ENCODE results near the gene SLC16A5. TPM values are rescaled to one million over a fixed set of nuclear protein-coding genes. Genes with fewer than 3 reads are reported as not detected.

The SLC16A5 gene
- polyA plus RNA-seq, 1 donor from 2014 or later: not detected

DNA sequence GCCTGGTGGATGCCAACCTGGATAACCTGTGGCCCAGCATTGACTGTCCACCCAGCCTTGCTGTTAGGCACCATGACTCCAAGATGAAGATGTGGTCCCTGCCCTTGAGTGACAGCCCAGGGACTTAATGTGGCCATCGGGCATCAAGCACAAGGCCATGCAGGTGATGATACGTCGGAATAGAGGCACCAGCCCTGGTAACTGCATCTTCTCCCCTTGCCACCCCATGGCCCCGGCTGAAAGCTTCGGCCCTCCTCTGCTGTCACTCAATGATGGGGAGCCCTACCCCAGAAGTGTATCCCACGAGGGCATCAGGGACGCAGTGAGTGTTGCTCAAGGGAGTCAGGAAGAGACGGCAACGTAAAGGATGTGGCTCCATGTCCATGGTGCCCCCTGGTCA, 41.8 kb downstream of the SLC16A5 start:
- Histone ChIP-seq H3K4me2 (ENCODE audit: low read length) (no peak overlapping the region), H4K20me1 (ENCODE audit: insufficient read depth) (peaks cover under 1% of the 10 kb centered on the region), H3F3A (ENCODE audit: insufficient read depth, low read length, poor library complexity, severe bottlenecking) (no peaks in the 10 kb centered on the region), H3K36me3 (ENCODE audit: insufficient read depth, low read length) (no peaks in the 10 kb centered on the region), H3K79me2 (replicated peaks; ENCODE audit: insufficient read depth, low read length) (no peaks in the 10 kb centered on the region), H3K27me3 (ENCODE audit: insufficient read depth, low read depth, low read length) (no peaks in the 10 kb centered on the region), H3K9me3 (ENCODE audit: low read length) (no peaks in the 10 kb centered on the region), H3K4me3 (ENCODE audit: low read length) (no peak overlapping the region), H3K9ac (ENCODE audit: low read length) (no peak overlapping the region), H3K27ac (ENCODE audit: low read length) (no peak overlapping the region), H2AFZ (ENCODE audit: low read depth, low read length) (no peak overlapping the region), H3K9me2 (ENCODE audit: insufficient read depth, low read length) (no peaks in the 10 kb centered on the region)
- TF ChIP-seq POLR2AphosphoS5 (IDR thresholded peaks at IDR 0.05) (no peak), RAD21 (conservative IDR thresholded peaks at IDR 0.05) (no peak), EZH2 (IDR thresholded peaks at IDR 0.05; ENCODE audit: borderline replicate concordance, insufficient read depth, low read length, poor library complexity, severe bottlenecking) (no peak), MXI1 (conservative IDR thresholded peaks at IDR 0.05; ENCODE audit: poor library complexity, severe bottlenecking) (no peak), TAF1 (IDR thresholded peaks at IDR 0.05; ENCODE audit: low read depth) (no peak), SMC3 (conservative IDR thresholded peaks at IDR 0.05; ENCODE audit: poor library complexity) (no peak), EP300 (conservative IDR thresholded peaks at IDR 0.05; ENCODE audit: poor library complexity, severe bottlenecking) (no peak)
- TF ChIP-seq, protein P1, sequence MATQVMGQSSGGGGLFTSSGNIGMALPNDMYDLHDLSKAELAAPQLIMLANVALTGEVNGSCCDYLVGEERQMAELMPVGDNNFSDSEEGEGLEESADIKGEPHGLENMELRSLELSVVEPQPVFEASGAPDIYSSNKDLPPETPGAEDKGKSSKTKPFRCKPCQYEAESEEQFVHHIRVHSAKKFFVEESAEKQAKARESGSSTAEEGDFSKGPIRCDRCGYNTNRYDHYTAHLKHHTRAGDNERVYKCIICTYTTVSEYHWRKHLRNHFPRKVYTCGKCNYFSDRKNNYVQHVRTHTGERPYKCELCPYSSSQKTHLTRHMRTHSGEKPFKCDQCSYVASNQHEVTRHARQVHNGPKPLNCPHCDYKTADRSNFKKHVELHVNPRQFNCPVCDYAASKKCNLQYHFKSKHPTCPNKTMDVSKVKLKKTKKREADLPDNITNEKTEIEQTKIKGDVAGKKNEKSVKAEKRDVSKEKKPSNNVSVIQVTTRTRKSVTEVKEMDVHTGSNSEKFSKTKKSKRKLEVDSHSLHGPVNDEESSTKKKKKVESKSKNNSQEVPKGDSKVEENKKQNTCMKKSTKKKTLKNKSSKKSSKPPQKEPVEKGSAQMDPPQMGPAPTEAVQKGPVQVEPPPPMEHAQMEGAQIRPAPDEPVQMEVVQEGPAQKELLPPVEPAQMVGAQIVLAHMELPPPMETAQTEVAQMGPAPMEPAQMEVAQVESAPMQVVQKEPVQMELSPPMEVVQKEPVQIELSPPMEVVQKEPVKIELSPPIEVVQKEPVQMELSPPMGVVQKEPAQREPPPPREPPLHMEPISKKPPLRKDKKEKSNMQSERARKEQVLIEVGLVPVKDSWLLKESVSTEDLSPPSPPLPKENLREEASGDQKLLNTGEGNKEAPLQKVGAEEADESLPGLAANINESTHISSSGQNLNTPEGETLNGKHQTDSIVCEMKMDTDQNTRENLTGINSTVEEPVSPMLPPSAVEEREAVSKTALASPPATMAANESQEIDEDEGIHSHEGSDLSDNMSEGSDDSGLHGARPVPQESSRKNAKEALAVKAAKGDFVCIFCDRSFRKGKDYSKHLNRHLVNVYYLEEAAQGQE (IDR thresholded peaks at IDR 0.05; ENCODE audit: borderline replicate concordance): no peak
- TF ChIP-seq, protein P2, sequence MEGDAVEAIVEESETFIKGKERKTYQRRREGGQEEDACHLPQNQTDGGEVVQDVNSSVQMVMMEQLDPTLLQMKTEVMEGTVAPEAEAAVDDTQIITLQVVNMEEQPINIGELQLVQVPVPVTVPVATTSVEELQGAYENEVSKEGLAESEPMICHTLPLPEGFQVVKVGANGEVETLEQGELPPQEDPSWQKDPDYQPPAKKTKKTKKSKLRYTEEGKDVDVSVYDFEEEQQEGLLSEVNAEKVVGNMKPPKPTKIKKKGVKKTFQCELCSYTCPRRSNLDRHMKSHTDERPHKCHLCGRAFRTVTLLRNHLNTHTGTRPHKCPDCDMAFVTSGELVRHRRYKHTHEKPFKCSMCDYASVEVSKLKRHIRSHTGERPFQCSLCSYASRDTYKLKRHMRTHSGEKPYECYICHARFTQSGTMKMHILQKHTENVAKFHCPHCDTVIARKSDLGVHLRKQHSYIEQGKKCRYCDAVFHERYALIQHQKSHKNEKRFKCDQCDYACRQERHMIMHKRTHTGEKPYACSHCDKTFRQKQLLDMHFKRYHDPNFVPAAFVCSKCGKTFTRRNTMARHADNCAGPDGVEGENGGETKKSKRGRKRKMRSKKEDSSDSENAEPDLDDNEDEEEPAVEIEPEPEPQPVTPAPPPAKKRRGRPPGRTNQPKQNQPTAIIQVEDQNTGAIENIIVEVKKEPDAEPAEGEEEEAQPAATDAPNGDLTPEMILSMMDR (IDR thresholded peaks at IDR 0.05; ENCODE audit: poor library complexity, severe bottlenecking): no peak

DNA sequence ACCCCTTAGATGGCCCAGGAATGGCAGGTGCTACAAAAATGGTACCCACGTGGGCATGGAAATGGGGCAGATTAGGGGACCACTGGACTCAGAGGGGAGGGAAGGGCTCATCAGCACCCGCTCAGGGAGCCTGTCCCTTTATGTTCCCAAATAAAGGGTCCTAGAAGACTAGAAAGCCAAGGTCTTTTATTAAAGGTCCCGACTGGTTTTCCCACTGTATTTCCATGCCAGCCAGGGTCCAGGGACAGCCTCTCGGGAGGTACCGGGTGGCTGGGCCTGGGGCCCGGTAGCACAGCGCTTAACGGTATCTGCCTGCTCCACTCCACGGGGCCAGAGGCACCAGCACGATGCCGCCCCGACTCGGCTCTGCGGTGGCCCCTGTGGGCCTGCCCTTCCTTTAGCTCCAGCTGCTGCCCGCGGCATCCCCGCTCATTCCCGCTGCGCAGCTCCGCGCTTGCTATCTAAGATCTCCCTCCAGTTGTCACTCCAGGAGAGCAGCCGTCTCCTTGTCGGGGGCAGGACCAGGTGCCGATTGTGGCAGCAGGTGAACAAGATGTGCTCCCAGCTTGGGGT, 42.4 kb downstream of the SLC16A5 start:
- peak overlapping the region; percentile 78 for H3K4me2 ChIP-seq (ENCODE audit: low read length)
- no peaks in the 10 kb centered on the region for H3K79me2 ChIP-seq (replicated peaks; ENCODE audit: insufficient read depth, low read length)
- peaks cover 6% of the 10 kb centered on the region for H4K20me1 ChIP-seq (ENCODE audit: insufficient read depth)
- peak overlapping the region; percentile 78 for H3K9ac ChIP-seq (ENCODE audit: low read length)
- H3K27ac ChIP-seq (ENCODE audit: low read length): peak overlapping the region; percentile 74
- no peaks in the 10 kb centered on the region for H3K36me3 ChIP-seq (ENCODE audit: insufficient read depth, low read length)
- no peak overlapping the region for H2AFZ ChIP-seq (ENCODE audit: low read depth, low read length)
- peak overlapping the region; percentile 86 for H3K4me3 ChIP-seq (ENCODE audit: low read length)
- no peaks in the 10 kb centered on the region for H3K9me2 ChIP-seq (ENCODE audit: insufficient read depth, low read length)
- no peaks in the 10 kb centered on the region for H3K27me3 ChIP-seq (ENCODE audit: insufficient read depth, low read depth, low read length)
- no peaks in the 10 kb centered on the region for H3K9me3 ChIP-seq (ENCODE audit: low read length)
- TF ChIP-seq TAF1 (IDR thresholded peaks at IDR 0.05; ENCODE audit: low read depth): no peak
- TF ChIP-seq, protein P2 (IDR thresholded peaks at IDR 0.05; ENCODE audit: poor library complexity, severe bottlenecking): no peak
- no peak for TF ChIP-seq SMC3 (conservative IDR thresholded peaks at IDR 0.05; ENCODE audit: poor library complexity)
- TF ChIP-seq MXI1 (conservative IDR thresholded peaks at IDR 0.05; ENCODE audit: poor library complexity, severe bottlenecking): no peak
- H3F3A ChIP-seq (ENCODE audit: insufficient read depth, low read length, poor library complexity, severe bottlenecking): no peaks in the 10 kb centered on the region
